SU-DHL-6 (cell line): Measurements from ENCODE around the gene UPF2.

Experiments used
- EZH2phosphoT487 ChIP-seq: fragments of 200-600 bp; sonication (generic), shearing (Covaris generic); conservative IDR thresholded peaks from 2 replicates; pipeline ENCODE4 v1.6.1; 2018; ENCODE audit warnings: mild to moderate bottlenecking, antibody characterized with exemption, low read length, moderate library complexity, mixed read lengths
- TF ChIP-seq, protein P1 (sequence below): fragments of 200-600 bp; sonication (generic); IDR thresholded peaks from one replicate; pipeline ENCODE4 v1.5.1; 2017; ENCODE audit warnings: antibody characterized with exemption, mild to moderate bottlenecking, low read length, moderate library complexity; ENCODE audit not compliant: insufficient read depth, poor library complexity, severe bottlenecking

DNA sequence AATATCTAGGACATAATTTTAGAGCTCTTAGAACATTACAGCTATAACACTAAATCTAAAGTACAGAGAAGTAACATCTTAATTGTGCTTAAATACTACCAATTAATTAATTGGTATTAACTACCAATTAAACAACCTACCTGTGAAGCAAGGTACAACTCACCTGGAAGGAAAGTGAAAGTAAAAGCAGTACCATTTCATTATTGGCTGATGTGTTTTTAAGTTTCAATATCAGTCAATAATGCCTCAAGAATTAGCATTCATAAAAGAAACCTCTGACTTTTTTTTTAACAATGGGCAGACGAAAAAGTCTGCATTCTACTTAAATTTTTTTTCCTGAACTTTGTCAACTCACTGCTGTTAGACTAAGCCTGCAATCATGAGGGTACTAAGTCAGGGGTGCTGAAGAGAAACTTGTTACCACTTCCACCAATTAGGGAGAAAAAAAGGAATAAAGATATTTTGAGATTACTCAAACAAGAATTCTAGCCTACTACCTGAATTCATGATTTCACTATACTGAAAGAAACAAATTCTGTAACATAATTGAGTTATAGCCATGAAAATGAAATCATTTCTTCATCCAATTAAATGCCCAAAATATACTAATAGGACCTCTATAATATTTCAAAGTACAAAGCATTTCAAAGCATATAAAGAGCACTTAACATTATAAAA, 19.9 kb downstream of the UPF2 start:
- TF ChIP-seq, protein P1, sequence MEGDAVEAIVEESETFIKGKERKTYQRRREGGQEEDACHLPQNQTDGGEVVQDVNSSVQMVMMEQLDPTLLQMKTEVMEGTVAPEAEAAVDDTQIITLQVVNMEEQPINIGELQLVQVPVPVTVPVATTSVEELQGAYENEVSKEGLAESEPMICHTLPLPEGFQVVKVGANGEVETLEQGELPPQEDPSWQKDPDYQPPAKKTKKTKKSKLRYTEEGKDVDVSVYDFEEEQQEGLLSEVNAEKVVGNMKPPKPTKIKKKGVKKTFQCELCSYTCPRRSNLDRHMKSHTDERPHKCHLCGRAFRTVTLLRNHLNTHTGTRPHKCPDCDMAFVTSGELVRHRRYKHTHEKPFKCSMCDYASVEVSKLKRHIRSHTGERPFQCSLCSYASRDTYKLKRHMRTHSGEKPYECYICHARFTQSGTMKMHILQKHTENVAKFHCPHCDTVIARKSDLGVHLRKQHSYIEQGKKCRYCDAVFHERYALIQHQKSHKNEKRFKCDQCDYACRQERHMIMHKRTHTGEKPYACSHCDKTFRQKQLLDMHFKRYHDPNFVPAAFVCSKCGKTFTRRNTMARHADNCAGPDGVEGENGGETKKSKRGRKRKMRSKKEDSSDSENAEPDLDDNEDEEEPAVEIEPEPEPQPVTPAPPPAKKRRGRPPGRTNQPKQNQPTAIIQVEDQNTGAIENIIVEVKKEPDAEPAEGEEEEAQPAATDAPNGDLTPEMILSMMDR: no peak
- TF ChIP-seq EZH2phosphoT487: no peak
